IPS-20b (cell line): ENCODE results near the gene UBE2V1.

ENCODE experiments used
- H3K27ac ChIP-seq: one replicate; pipeline ENCODE4 v1.5.1; 2013; ENCODE audit warnings: low read length
- H3K27me3 ChIP-seq: 2 replicates; pipeline ENCODE4 v1.6.1; 2013; ENCODE audit warnings: mild to moderate bottlenecking, low read length, inconsistent platforms; ENCODE audit not compliant: insufficient read depth
- H3K36me3 ChIP-seq: 2 replicates; pipeline ENCODE4 v1.6.1; 2013; ENCODE audit warnings: low read depth, mild to moderate bottlenecking, inconsistent platforms, low read length, moderate library complexity; ENCODE audit not compliant: insufficient read depth
- H3K4me1 ChIP-seq: 2 replicates; pipeline ENCODE4 v1.6.1; 2013; ENCODE audit warnings: mild to moderate bottlenecking, control low read depth, inconsistent platforms, low read length, moderate library complexity; ENCODE audit not compliant: insufficient read depth
- H3K4me3 ChIP-seq: 2 replicates; pipeline ENCODE4 v1.5.1; 2013; ENCODE audit warnings: mild to moderate bottlenecking, low read length, inconsistent platforms
- H3K9ac ChIP-seq: 2 replicates; pipeline ENCODE4 v1.6.1; 2013; ENCODE audit warnings: low read depth, mild to moderate bottlenecking, inconsistent platforms, low read length, moderate library complexity
- H3K9me3 ChIP-seq: 2 replicates; pipeline ENCODE4 v1.6.1; 2013; ENCODE audit warnings: mild to moderate bottlenecking, low read depth, low read length, inconsistent platforms; ENCODE audit not compliant: insufficient read depth

UBE2V1 gene

DNA sequence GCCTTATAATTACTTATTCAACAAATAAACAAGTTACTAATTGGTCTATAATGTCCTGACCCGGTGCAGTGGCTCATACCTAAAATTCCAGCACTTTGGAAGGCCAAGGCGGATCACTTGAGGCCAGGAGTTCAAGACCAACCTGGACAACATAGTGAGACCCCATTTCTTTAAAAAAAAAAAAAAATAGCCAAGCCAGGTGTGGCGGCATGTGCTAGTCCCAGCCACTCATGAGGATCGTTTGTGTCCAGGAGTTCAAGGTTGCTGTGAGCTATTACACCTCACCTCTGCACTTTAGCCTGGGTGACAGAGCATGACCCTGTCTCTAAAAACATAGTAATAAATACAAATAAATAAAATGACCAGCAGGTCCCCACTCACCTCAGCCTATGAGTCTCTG, 9.8 kb upstream of the UBE2V1 start:
- no peaks in the 10 kb centered on the region for H3K27me3 ChIP-seq
- H3K36me3 ChIP-seq, result peaks cover 36% of the 10 kb centered on the region
- no peaks in the 10 kb centered on the region for H3K9me3 ChIP-seq
- no peaks in the 10 kb centered on the region for H3K4me1 ChIP-seq
- H3K27ac ChIP-seq, result no peak overlapping the region
- no peak overlapping the region for H3K4me3 ChIP-seq
- no peak overlapping the region for H3K9ac ChIP-seq

DNA sequence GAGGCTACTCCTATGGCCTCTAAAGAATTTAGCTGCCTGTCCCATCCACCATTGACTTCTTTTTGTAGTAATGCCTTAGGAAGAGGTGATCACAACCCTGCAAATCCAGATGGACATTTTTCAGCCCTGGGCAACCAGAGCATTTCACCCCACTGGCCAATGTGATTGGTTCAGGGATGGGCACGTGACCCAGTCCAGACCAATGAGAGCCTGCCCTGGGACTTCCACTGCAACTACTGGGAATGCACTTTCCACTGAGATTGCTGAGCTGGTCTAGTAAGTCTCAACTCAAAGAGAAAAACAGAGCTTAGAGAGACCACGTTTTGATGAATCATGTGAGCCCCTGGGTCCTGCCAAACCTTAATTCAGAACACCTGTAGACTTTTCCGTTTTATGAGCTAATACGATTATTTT, 8.9 kb upstream of the UBE2V1 start:
- no peaks in the 10 kb centered on the region for H3K27me3 ChIP-seq
- no peak overlapping the region for H3K4me3 ChIP-seq
- no peak overlapping the region for H3K27ac ChIP-seq
- peaks cover 29% of the 10 kb centered on the region for H3K36me3 ChIP-seq
- H3K4me1 ChIP-seq, result no peaks in the 10 kb centered on the region
- no peak overlapping the region for H3K9ac ChIP-seq
- H3K9me3 ChIP-seq, result no peaks in the 10 kb centered on the region

DNA sequence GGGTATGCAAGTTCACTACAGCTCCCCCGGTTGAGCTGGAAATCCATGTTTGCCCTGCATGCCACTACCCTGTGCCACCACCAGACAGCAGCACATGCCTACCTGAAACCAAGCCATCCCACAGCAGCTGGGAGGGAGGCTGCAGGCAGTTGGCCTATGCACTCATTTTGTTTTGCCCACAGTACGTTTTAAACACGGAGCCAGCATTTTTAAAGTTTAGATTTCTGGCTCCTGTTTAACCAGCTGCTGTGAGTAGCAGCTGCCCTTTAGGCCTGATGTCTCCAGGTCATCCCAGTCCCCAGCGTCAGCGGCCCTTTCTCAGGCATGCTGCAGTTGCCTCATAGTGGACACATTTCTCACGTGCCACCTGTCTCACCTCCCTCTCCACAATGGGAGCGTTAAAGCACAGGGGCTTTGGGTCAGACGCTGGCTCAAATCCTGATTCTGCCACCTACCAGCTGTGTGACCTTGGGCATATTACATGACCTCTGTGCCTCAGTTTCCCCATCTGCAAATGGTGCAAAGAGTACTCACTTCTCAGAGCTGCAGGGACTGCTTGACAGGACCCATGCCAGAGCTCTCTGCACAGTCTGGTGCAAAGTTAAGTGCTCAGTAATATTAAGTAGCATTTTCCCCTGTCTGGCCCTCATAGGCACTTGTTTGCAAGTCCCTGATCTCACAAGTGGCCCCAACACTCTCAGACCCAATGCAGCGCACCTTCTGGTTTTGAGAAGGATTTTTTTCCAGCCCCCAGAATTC, 8.2 kb upstream of the UBE2V1 start:
- Histone ChIP-seq H3K27ac (no peak overlapping the region), H3K9ac (no peak overlapping the region)

DNA sequence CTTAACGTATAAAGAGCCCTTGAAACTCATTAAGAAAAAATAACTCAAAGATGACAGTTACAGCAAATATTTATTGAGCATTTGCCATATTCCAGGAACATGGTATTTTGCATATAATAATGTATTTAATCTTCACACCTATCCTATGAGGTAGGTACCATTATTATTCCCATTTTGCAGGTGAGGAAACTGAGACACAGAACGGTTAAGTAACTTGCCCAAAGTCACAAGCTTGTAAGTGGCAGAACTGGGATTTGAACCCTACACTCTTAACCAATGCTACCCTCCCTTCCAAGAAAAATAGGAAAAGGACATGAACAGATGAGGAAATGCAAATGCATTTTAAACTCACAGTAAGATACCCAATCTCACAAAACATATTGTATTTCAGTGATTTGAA, 5.3 kb upstream of the UBE2V1 start:
- Histone ChIP-seq H3K27ac (no peak overlapping the region), H3K9ac (no peak overlapping the region), H3K27me3 (no peaks in the 10 kb centered on the region), H3K4me1 (no peaks in the 10 kb centered on the region), H3K9me3 (no peaks in the 10 kb centered on the region), H3K36me3 (no peaks in the 10 kb centered on the region), H3K4me3 (no peak overlapping the region)

More for the DNA sequence above, 8.2 kb upstream of the UBE2V1 start:
- H3K4me1 ChIP-seq, result no peaks in the 10 kb centered on the region
- H3K36me3 ChIP-seq, result peaks cover 23% of the 10 kb centered on the region
- no peaks in the 10 kb centered on the region for H3K27me3 ChIP-seq
- H3K9me3 ChIP-seq, result no peaks in the 10 kb centered on the region
- H3K4me3 ChIP-seq, result no peak overlapping the region

DNA sequence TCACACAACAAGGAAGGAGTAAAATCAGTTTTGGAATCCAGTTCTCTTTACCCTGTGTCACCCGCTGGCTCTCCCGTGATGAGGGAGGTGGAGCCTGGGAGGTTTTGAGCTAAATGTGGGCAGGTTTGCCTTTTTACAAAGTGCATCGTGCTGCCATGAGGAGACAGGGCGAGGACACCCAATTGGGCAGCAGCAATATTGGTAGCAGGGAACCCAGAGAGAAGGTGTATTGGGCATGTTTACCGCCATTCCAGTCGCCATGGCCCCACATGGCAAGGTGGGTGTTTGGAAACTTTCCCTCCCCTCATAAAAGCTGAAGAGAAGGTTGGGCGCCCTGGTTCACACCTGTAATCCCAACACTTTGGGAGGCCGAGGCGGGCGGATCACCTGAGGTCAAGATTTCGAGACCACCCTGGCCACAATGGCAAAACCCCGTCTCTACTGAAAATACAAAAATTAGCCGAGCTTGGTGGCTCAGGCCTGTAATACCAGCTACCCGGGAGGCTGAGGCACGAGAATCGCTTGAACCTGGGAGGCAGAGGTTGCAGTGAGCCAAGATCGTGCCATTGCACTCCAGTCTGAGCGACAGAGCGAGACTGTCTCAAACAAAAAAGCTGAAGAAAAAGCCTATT, 3.5 kb upstream of the UBE2V1 start:
- peak overlapping the region; percentile 94; the same call in 1 of the 2 replicates for H3K9ac ChIP-seq
- H3K27me3 ChIP-seq, result no peaks in the 10 kb centered on the region
- peaks cover 5% of the 10 kb centered on the region for H3K4me1 ChIP-seq
- H3K36me3 ChIP-seq, result no peaks in the 10 kb centered on the region
- no peak overlapping the region for H3K27ac ChIP-seq
- no peaks in the 10 kb centered on the region for H3K9me3 ChIP-seq
- peak overlapping the region; percentile 89 for H3K4me3 ChIP-seq

DNA sequence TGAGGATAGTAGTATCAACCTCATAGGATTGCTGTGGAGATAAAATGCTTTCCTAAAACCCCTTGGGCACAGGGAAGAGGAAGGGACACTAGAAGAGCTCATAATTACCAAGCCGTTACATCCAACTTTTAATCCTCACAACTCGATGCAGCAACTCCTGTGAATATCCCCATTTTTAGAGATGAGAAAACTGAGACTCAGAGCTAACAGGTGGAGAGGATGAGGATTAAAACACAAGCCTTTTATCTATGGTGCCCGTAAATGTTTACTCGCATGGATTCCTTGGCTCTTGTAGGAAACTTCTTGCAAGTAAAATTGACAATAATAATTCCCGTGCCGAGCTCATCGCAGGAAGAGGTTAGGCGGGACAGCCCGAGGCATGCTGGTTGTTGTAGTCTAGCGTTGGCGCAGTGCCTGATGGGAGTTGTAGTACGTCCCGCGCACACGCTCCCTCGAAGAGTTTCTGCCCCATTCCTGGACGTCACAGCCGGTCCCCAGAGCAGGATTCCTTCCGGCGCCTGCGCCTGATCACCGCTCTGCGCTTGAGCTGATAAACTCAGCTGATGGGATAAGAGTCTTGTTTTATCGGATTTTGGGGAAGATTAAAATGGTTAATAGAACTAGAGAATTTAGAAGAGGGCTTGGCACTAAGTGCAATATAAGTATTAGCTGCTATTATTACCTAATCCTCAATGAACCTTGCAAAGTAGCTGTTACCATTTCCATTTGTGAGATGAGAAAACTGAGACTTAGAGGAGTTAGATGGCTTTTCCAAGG, 2.8 kb upstream of the UBE2V1 start:
- peaks cover 5% of the 10 kb centered on the region; the same call in 1 of the 2 replicates for H3K36me3 ChIP-seq
- peak overlapping the region; percentile 89 for H3K4me3 ChIP-seq
- peaks cover 10% of the 10 kb centered on the region for H3K4me1 ChIP-seq
- no peaks in the 10 kb centered on the region for H3K9me3 ChIP-seq
- peak overlapping the region; percentile 35 for H3K27ac ChIP-seq
- peak overlapping the region; percentile 94 for H3K9ac ChIP-seq
- H3K27me3 ChIP-seq, result no peaks in the 10 kb centered on the region

DNA sequence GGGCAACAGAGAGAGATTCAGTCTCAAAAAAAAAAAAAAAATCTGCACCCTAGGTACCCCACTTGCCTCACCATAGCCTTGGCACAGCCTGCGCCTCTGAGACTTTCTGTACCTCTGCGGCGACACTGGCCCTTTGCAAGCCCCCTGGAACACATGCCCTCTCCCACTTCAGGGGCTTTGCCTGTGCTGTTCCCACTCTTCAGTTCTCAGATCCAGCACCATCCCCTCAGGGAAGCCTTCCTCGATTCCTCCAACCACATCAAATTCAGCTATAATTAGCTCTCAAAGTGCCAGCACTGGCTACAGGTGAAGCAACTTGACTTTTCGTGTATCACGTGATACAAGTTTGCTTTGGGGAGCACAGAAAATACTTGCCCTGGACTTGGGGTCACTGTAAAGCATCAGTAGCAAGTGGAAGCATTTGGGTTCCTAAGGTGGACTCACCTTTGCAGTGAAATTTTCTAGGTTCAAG, 2.1 kb upstream of the UBE2V1 start:
- H3K4me3 ChIP-seq, result peak overlapping the region; percentile 89
- H3K4me1 ChIP-seq, result peaks cover 10% of the 10 kb centered on the region
- no peaks in the 10 kb centered on the region for H3K27me3 ChIP-seq
- peaks cover 6% of the 10 kb centered on the region; the same call in 1 of the 2 replicates for H3K36me3 ChIP-seq
- H3K27ac ChIP-seq, result no peak overlapping the region
- no peaks in the 10 kb centered on the region for H3K9me3 ChIP-seq
- H3K9ac ChIP-seq, result peak overlapping the region; percentile 94

DNA sequence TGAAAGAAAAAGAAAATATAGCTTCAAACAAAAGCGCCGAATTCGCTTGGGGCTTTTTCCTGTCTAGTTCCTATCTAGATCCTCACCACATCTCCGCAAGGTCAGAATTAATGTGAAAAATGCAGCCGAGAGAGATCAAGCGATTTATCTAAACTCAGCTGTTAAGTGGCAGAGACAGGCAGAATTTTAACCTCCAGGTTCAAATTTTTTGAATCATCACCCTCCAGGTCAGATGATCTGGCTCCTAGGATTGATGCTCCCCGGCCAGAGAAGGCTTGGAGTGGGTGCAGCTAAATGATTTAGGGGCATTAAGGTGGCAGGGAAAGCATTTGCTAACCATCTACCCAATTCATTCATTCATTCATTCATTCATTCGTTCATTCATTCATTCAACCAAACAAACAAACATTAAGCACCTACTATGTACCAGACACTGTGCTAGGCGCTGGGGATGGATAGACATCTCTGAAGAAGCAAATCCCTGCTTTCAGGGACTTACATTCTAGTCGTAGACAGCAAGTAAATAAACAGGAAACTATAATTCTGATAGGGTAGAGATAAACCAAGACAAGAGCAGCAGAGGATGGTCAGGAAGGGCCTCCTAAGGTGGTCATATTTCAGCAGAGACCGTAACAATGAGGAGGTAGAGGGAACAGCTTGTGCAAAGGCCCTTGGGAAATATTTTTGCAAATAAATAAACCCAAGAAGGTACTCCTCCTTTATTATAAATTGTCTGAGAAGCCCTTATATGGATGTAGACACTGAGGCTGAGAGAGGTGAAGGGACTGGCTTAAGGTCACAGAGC, 672 bp upstream of the UBE2V1 start:
- H3K36me3 ChIP-seq, result peaks cover 10% of the 10 kb centered on the region; the same call in 1 of the 2 replicates
- H3K4me1 ChIP-seq, result peaks cover 15% of the 10 kb centered on the region
- no peaks in the 10 kb centered on the region for H3K9me3 ChIP-seq
- peak overlapping the region; percentile 99 for H3K27ac ChIP-seq
- H3K27me3 ChIP-seq, result no peaks in the 10 kb centered on the region
- peak overlapping the region; percentile 91 for H3K4me3 ChIP-seq
- peak overlapping the region; percentile 96 for H3K9ac ChIP-seq

DNA sequence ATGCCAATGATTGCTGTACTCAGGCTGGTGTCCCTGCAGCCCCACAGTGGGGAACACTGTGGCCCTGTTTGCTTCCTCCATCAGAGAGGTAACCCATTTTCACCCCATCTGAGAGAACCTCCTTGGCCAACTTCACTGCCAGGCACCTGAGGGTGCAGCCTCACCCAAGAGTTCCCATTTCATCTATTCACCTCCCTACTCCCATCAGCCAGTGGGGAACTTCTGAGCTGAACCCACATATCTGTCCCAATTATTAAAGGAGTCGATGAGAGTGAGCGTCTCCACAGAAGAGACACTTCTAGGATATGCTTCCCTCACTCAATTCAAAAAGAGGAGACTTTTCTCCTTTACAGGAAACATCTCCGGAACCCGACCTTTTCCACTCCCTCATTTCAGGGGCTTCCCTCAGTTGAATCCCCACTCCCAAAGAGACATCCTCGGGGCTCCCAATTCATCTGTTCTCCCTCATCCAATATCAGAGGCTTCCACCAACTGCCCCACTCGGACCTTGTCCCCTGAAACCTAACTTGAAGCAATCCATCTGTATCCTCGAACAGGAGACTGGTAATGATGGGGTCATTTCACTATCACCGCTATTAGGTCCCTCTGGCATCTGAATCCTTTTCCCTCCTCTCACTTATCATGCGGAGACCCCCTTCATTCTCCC, 988 bp downstream of the UBE2V1 start:
- Histone ChIP-seq H3K4me3 (peak overlapping the region; percentile 91), H3K9me3 (no peaks in the 10 kb centered on the region), H3K27ac (peak overlapping the region; percentile 99), H3K36me3 (peaks cover 23% of the 10 kb centered on the region; the same call in 1 of the 2 replicates), H3K9ac (peak overlapping the region; percentile 96), H3K27me3 (no peaks in the 10 kb centered on the region), H3K4me1 (peaks cover 20% of the 10 kb centered on the region)

DNA sequence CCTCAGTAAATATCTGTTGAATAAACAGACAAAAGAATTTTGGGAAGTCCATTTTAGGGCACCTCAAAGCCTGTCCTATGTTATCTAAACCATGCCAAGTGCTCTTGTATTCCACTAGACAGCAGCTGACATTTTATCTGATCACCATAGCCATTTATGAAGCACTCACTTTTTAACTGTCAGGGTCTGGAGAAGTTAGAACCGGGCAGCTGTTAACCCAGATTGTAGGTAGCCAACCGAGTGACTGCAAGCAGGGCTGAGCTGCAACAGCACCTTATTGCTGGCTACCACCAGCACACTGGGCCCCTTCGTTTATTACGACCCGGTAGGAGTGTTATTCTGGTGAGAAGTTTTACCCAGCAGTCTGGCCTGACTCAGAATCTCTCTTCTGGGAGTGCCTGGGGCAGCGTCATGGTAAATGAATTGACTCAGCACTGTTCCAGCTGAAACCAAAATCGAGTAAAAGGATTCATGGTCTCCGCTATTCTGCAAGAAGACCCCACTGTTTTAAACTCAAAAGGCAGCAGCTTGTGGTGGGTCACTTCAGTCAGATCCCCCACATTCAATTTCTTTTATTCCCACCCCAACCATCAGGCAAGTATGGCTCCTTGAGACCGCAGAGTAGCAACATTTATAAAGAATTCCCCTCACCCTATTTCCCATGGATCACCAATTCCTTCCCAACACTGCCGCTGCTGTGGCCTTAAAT, 1.7 kb downstream of the UBE2V1 start:
- peak overlapping the region; percentile 96; the same call in 1 of the 2 replicates for H3K9ac ChIP-seq
- H3K4me1 ChIP-seq, result peaks cover 20% of the 10 kb centered on the region
- H3K36me3 ChIP-seq, result peaks cover 23% of the 10 kb centered on the region; the same call in 1 of the 2 replicates
- peak overlapping the region; percentile 91 for H3K4me3 ChIP-seq
- no peaks in the 10 kb centered on the region for H3K27me3 ChIP-seq
- H3K27ac ChIP-seq, result no peak overlapping the region
- H3K9me3 ChIP-seq, result no peaks in the 10 kb centered on the region
